ENCODE measurements around the gene PPP1R37.

GRCh38 chr19:45098521-45099466 lies 5.8 kb downstream of the PPP1R37 start:
- TF ChIP-seq EZH2 (conservative IDR thresholded peaks at IDR 0.05; ENCODE audit: low read depth, low read length) (no peak), KAT8 (CRISPR knock-in tag; IDR thresholded peaks at IDR 0.05) (no peak), NR2C2 (CRISPR knock-in tag; IDR thresholded peaks at IDR 0.05; ENCODE audit: borderline replicate concordance) (no peak), ZFX (CRISPR knock-in tag; IDR thresholded peaks at IDR 0.05; ENCODE audit: low read depth) (no peak; the same call in 1 of the 2 replicates), ZNF777 (CRISPR knock-in tag; IDR thresholded peaks at IDR 0.05) (no peak), EP300 (IDR thresholded peaks at IDR 0.05; ENCODE audit: low read depth in 2 of 2, low read length in 2 of 2) (peak in 1 of 2 experiments; percentile 2; a peak in 1 of 4 replicates), EP300 (CRISPR knock-in tag; IDR thresholded peaks at IDR 0.05; ENCODE audit: borderline replicate concordance) (no peak), HOXA7 (CRISPR knock-in tag; IDR thresholded peaks at IDR 0.05) (no peak)

Data from HepG2 (cell line).